WTC11 (cell line): ENCODE results near the gene C10orf88.

Source experiments
- CTCF ChIP-seq: fragments of 200-600 bp; IDR thresholded peaks from 2 replicates; pipeline ENCODE4 v1.8.0; 2022; ENCODE audit warnings: antibody characterized with exemption
- E2F1 ChIP-seq: sonication (generic); formaldehyde crosslinking; IDR thresholded peaks from 2 replicates; pipeline ENCODE4 v1.8.0; 2022; ENCODE audit warnings: mild to moderate bottlenecking, missing genetic modification reagents
- EMX1 ChIP-seq: fragments of 250-450 bp; sonication (Bioruptor Pico); IDR thresholded peaks from 2 replicates; pipeline ENCODE4 v1.8.0; 2021; ENCODE audit warnings: mild to moderate bottlenecking
- IRF2 ChIP-seq: sonication (generic); formaldehyde crosslinking; IDR thresholded peaks from 2 replicates; pipeline ENCODE4 v1.8.0; 2022; ENCODE audit warnings: low read depth, missing genetic modification reagents, borderline replicate concordance
- NR2C2 ChIP-seq: sonication (generic); formaldehyde crosslinking; IDR thresholded peaks from 2 replicates; pipeline ENCODE4 v1.8.0; 2022; ENCODE audit warnings: mild to moderate bottlenecking, missing genetic modification reagents
- ZNF138 ChIP-seq: sonication (generic); formaldehyde crosslinking; conservative IDR thresholded peaks from 2 replicates; pipeline ENCODE4 v1.8.1; 2022; ENCODE audit warnings: mild to moderate bottlenecking, moderate library complexity, missing genetic modification reagents
- ZNF281 ChIP-seq: sonication (generic); formaldehyde crosslinking; IDR thresholded peaks from 2 replicates; pipeline ENCODE4 v1.8.0; 2023; ENCODE audit warnings: mild to moderate bottlenecking, missing genetic modification reagents
- ZNF317 ChIP-seq: sonication (generic); formaldehyde crosslinking; IDR thresholded peaks from 2 replicates; pipeline ENCODE4 v1.8.1; 2023; ENCODE audit warnings: low read depth, mild to moderate bottlenecking, moderate library complexity, missing genetic modification reagents, borderline replicate concordance

GRCh38 chr10:122882766-122883165 is 71.3 kb downstream of the C10orf88 start:
- TF ChIP-seq CTCF (no peak), NR2C2 (CRISPR knock-in tag) (no peak), IRF2 (no peak), EMX1 (no peak), ZNF317 (no peak), ZNF281 (CRISPR knock-in tag) (no peak), E2F1 (CRISPR knock-in tag) (no peak), ZNF138 (CRISPR knock-in tag) (no peak)
